ENCODE results near the gene GABARAP.

The GABARAP gene

DNA sequence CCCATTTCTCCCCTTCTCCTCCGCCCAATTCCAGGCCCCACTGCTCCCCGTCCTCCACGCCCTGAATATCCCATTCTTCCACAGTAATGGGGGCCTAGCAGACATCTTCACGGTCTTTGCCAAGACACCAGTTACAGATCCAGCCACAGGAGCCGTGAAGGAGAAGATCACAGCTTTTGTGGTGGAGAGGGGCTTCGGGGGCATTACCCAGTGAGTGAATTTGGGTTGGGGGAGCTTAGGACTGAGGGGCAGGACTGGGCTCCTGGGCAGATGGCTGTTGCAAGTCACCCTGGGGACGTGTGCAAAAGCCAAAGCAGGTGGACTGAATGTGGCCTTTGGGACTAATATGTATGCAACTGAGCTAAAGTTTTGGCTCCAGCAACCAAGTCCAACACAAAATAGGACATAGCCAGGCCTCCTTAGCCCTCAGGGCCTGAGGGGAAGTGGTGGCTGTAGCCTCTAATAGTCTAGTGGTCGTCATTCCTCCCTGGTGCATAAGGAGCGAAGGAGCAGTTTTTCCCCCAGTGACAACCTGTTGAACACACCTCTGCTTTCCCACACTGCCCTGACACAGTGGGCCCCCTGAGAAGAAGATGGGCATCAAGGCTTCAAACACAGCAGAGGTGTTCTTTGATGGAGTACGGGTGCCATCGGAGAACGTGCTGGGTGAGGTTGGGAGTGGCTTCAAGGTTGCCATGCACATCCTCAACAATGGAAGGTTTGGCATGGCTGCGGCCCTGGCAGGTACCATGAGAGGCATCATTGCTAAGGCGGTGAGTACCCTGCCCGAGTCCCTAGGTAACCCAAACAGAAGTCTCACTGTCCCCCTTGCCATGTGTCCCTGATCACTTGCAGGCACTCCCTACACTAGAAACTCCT, 19.9 kb downstream of the GABARAP start:
- Histone ChIP-seq H3K4me1 (ENCODE audit: control insufficient read depth, insufficient read depth, low read length, poor library complexity, severe bottlenecking) (peaks cover 23% of the 10 kb centered on the region), H3K27ac (ENCODE audit: insufficient read depth, low read length, poor library complexity, severe bottlenecking) (no peak overlapping the region), H3K27me3 (replicated peaks; ENCODE audit: control insufficient read depth, insufficient read depth, low read length, poor library complexity, severe bottlenecking) (no peaks in the 10 kb centered on the region), H3K4me3 (ENCODE audit: insufficient read depth, low read depth, low read length, poor library complexity, severe bottlenecking) (no peak overlapping the region), H3K36me3 (ENCODE audit: control insufficient read depth, insufficient read depth, low read length) (peaks cover 47% of the 10 kb centered on the region), H3K9me3 (ENCODE audit: control insufficient read depth, low read length) (no peaks in the 10 kb centered on the region)
- DNase-seq, result no peak

DNA sequence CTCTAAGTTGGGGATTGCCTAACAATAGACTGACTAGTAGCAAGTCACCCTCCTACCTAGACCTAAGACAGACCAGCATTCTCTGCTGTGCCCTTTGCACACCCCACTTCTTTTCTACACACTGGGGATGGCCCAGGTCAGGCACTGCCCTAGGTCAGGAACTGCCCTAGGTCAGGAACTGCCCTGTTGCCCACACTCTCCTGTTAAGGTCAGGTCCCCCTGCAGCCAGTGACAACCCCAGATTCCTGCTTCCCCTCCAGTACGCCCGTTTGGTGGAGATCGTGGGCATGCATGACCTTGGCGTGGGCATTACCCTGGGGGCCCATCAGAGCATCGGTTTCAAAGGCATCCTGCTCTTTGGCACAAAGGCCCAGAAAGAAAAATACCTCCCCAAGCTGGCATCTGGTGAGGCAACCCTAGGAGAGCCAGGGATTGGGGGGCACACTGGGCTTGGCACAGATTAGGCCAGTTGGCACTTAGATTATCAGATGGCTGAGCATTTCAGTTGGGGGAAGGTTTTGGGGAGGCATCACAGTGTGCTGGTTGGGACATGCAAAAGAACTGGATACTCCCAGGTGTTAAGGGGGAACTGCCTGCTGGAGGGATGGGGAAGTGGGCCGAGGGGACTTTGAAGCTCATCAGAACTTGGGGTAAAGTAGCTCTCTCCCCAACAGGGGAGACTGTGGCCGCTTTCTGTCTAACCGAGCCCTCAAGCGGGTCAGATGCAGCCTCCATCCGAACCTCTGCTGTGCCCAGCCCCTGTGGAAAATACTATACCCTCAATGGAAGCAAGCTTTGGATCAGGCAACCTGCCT, 20.8 kb downstream of the GABARAP start:
- DNase-seq, result no peak
- Histone ChIP-seq H3K4me3 (ENCODE audit: insufficient read depth, low read depth, low read length, poor library complexity, severe bottlenecking) (no peak overlapping the region), H3K27ac (ENCODE audit: insufficient read depth, low read length, poor library complexity, severe bottlenecking) (peak overlapping the region; percentile 83), H3K9me3 (ENCODE audit: control insufficient read depth, low read length) (no peaks in the 10 kb centered on the region), H3K27me3 (replicated peaks; ENCODE audit: control insufficient read depth, insufficient read depth, low read length, poor library complexity, severe bottlenecking) (no peaks in the 10 kb centered on the region), H3K36me3 (ENCODE audit: control insufficient read depth, insufficient read depth, low read length) (peaks cover 40% of the 10 kb centered on the region), H3K4me1 (ENCODE audit: control insufficient read depth, insufficient read depth, low read length, poor library complexity, severe bottlenecking) (peaks cover 28% of the 10 kb centered on the region)

DNA sequence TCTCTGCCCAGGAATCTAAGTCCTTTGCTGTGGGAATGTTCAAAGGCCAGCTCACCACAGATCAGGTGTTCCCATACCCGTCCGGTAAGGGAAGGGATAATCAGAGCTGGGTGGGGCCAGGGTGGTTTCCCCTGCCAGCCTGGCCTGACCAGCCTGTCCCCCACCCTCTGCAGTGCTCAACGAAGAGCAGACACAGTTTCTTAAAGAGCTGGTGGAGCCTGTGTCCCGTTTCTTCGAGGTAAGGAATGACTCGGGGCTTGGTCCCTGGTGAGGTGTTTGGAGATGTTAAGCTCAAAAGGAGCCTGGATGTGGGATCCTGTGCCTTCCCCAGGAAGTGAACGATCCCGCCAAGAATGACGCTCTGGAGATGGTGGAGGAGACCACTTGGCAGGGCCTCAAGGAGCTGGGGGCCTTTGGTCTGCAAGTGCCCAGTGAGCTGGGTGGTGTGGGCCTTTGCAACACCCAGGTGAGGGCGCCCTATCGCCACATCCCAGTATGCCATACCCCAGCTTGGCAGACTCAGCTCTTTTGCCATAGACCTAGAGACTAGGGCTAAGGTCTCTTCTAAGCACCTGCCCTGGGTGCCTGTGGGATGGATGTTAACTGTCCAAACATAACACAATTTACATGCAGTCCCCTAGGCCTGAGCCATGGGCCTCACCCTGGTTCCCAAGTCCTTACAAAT, 21.5 kb downstream of the GABARAP start:
- peaks cover 35% of the 10 kb centered on the region for H3K36me3 ChIP-seq (ENCODE audit: control insufficient read depth, insufficient read depth, low read length)
- peaks cover 28% of the 10 kb centered on the region for H3K4me1 ChIP-seq (ENCODE audit: control insufficient read depth, insufficient read depth, low read length, poor library complexity, severe bottlenecking)
- H3K4me3 ChIP-seq (ENCODE audit: insufficient read depth, low read depth, low read length, poor library complexity, severe bottlenecking), result peak overlapping the region; percentile 91
- peak overlapping the region; percentile 83 for H3K27ac ChIP-seq (ENCODE audit: insufficient read depth, low read length, poor library complexity, severe bottlenecking)
- DNase-seq, result peak; percentile 21 to 38 (median 25)
- H3K9me3 ChIP-seq (ENCODE audit: control insufficient read depth, low read length), result no peaks in the 10 kb centered on the region
- H3K27me3 ChIP-seq (replicated peaks; ENCODE audit: control insufficient read depth, insufficient read depth, low read length, poor library complexity, severe bottlenecking), result no peaks in the 10 kb centered on the region

DNA sequence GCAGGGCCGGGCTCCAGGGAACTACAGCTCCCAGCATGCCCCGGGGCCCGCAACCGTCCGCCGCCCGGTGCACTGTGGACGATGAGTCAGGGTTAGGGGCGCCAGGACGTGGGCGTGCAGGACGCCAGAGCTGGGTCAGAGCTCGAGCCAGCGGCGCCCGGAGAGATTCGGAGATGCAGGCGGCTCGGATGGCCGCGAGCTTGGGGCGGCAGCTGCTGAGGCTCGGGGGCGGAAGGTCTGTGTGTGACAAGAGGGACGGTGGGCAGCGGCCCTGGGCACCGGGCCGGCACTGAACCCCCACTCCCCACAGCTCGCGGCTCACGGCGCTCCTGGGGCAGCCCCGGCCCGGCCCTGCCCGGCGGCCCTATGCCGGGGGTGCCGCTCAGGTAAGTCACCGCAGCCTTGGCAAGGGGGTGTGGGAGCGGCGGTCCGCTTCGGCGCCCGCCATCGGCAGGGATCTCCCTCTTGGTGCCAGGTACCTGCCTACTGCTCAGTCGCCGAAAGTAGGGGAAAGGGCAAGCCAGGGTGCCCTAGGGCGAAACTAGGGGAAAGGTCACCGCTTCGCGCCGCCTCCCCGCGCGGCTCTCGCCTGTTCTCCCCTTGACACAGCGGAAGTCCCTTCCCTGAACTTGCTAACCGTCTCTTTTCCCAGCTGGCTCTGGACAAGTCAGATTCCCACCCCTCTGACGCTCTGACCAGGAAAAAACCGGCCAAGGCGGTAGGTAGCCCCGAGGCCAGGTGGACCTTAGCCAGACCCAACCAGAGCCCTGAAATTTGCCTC, 22.2 kb downstream of the GABARAP start, which contains the start of the genes ACADVL and DLG4:
Gene ACADVL (plus strand): TSS at position 127 of the 781 bp plus-strand sequence. CDS start 47 bp downstream, at position 174.
Gene DLG4 (minus strand): TSS at position 25 of the 781 bp plus-strand sequence.
- Histone ChIP-seq H3K36me3 (ENCODE audit: control insufficient read depth, insufficient read depth, low read length) (peaks cover 27% of the 10 kb centered on the region), H3K27ac (ENCODE audit: insufficient read depth, low read length, poor library complexity, severe bottlenecking) (peak within 1 kb of the TSS; percentile 83), H3K27me3 (replicated peaks; ENCODE audit: control insufficient read depth, insufficient read depth, low read length, poor library complexity, severe bottlenecking) (no peaks in the 10 kb centered on the region), H3K4me3 (ENCODE audit: insufficient read depth, low read depth, low read length, poor library complexity, severe bottlenecking) (peak within 1 kb of the TSS; percentile 91), H3K9me3 (ENCODE audit: control insufficient read depth, low read length) (no peaks in the 10 kb centered on the region), H3K4me1 (ENCODE audit: control insufficient read depth, insufficient read depth, low read length, poor library complexity, severe bottlenecking) (peaks cover 33% of the 10 kb centered on the region)
- DNase-seq, result peak; percentile 61 to 67 (median 63)

DNA sequence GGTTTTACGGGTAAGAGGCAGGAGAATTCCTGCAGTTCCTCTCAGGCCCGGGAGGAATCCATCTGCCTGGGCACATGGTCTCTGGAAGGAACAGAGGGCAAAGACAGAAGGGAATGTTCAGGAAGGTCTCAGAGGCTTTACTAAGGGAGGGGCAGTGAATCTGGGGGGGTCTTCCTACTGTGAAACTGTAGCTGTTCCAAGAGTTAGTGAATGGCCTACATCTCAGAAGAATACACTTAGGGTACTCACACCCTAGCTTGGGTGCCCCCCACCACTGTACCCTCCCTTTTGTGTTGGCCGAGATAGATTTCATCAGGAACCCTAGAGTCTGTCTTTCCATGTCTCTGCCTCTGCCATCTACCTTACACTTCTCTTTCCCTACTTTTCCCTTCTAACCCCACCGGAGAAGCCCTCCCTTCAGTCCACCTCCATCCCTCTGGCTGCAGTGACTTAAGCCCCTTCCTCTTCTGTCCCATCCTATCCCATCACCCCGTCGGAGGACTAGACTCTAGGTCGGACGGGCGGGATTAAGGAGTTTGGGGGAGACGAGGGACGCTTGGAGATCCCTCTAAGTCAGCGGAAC, 22.9 kb downstream of the GABARAP start:
- Histone ChIP-seq H3K36me3 (ENCODE audit: control insufficient read depth, insufficient read depth, low read length) (peaks cover 22% of the 10 kb centered on the region), H3K4me1 (ENCODE audit: control insufficient read depth, insufficient read depth, low read length, poor library complexity, severe bottlenecking) (peaks cover 37% of the 10 kb centered on the region), H3K27me3 (replicated peaks; ENCODE audit: control insufficient read depth, insufficient read depth, low read length, poor library complexity, severe bottlenecking) (no peaks in the 10 kb centered on the region), H3K27ac (ENCODE audit: insufficient read depth, low read length, poor library complexity, severe bottlenecking) (peak overlapping the region; percentile 83), H3K4me3 (ENCODE audit: insufficient read depth, low read depth, low read length, poor library complexity, severe bottlenecking) (peak overlapping the region; percentile 91), H3K9me3 (ENCODE audit: control insufficient read depth, low read length) (no peaks in the 10 kb centered on the region)
- DNase-seq, result no peak

DNA sequence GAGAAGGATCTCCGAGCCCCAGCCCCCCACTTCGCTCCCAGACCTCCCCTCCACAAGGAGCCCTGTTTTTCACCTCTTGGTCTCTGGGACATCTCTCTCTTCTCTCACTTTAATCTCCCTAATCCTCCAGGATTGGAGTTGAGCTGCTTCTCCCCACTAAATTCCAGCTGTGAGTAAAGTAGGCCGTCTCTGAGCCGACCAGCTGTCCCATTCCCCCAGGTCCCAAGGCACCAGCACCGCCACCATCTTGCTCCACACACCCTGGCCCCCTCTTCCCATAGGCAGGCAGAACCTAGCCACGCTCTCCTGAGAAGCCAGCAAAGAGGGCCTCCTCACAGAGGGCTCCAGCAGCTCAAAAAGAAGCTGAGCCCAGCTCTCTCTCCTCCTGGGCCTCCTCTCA, 23.5 kb downstream of the GABARAP start:
- Histone ChIP-seq H3K27ac (ENCODE audit: insufficient read depth, low read length, poor library complexity, severe bottlenecking) (no peak overlapping the region), H3K27me3 (replicated peaks; ENCODE audit: control insufficient read depth, insufficient read depth, low read length, poor library complexity, severe bottlenecking) (no peaks in the 10 kb centered on the region), H3K9me3 (ENCODE audit: control insufficient read depth, low read length) (no peaks in the 10 kb centered on the region), H3K4me1 (ENCODE audit: control insufficient read depth, insufficient read depth, low read length, poor library complexity, severe bottlenecking) (peaks cover 37% of the 10 kb centered on the region), H3K36me3 (ENCODE audit: control insufficient read depth, insufficient read depth, low read length) (peaks cover 17% of the 10 kb centered on the region), H3K4me3 (ENCODE audit: insufficient read depth, low read depth, low read length, poor library complexity, severe bottlenecking) (no peak overlapping the region)
- no peak for DNase-seq

DNA sequence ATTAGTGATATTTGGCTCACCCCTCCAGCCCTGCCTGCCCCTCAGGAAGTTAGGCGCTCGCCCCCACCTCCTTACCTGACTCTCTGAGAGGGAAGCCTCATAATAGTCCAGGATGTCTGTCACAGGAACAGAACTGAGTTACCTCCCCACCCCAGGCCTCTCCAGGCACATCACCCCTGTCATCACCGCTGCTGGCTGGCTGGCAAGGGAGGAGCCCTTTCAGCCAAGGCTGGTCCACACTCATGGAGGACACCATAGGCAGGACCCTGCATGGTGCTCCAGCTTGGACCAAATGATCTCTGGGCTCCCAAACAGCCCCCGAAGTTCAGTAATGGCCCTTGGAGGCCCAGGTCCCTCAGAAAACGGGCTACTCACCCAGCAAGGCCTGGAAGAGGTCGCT, 24.1 kb downstream of the GABARAP start:
- Histone ChIP-seq H3K9me3 (ENCODE audit: control insufficient read depth, low read length) (no peaks in the 10 kb centered on the region), H3K27me3 (replicated peaks; ENCODE audit: control insufficient read depth, insufficient read depth, low read length, poor library complexity, severe bottlenecking) (no peaks in the 10 kb centered on the region), H3K27ac (ENCODE audit: insufficient read depth, low read length, poor library complexity, severe bottlenecking) (peak overlapping the region; percentile 55), H3K4me1 (ENCODE audit: control insufficient read depth, insufficient read depth, low read length, poor library complexity, severe bottlenecking) (peaks cover 37% of the 10 kb centered on the region), H3K36me3 (ENCODE audit: control insufficient read depth, insufficient read depth, low read length) (peaks cover 11% of the 10 kb centered on the region), H3K4me3 (ENCODE audit: insufficient read depth, low read depth, low read length, poor library complexity, severe bottlenecking) (no peak overlapping the region)
- no peak for DNase-seq

DNA sequence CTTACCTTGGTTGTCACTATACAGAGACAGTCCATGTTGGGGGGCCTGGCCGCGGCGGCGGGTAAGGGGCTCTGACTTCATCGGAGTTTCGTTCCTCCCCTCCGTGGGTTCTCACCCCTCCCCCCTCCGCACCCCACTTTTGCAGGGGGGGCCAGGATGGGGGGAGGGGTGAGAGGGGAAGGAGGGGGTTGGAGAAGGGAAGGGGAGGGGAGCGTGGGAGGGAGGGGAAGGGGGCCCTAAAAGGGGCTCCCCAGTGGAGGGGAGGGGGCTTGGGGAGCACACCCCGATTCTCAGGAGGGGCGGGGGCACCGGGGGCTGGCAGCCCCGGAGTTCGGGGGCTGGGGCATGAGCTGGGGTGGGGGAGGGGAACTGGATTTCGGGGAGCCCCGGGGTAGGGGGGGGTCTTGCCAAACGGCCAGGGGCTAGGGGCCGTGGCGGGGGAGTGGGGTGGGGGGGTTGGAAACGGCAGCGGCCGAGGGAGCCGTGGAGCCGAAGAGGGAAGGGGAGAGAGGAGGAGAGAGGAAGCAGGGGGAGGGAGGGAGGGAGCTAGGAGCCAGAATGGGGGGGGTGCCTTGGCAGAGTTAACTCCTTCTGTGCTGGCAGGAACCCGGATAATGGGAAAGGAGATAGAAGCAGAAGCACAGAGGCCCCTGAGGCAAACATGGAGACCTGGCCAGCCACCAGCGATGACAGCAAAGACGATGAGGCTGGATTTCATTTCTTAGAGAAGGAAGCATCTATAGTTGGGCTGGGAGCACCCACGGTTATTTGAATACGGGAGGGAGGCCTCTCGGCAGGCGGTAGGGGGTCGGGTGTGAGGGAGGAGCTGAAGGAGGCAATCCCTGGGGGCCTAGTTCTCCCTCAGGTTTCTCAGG, 24.9 kb downstream of the GABARAP start:
- Histone ChIP-seq H3K4me3 (ENCODE audit: insufficient read depth, low read depth, low read length, poor library complexity, severe bottlenecking) (no peak overlapping the region), H3K36me3 (ENCODE audit: control insufficient read depth, insufficient read depth, low read length) (peaks cover 5% of the 10 kb centered on the region), H3K27ac (ENCODE audit: insufficient read depth, low read length, poor library complexity, severe bottlenecking) (peak overlapping the region; percentile 55), H3K4me1 (ENCODE audit: control insufficient read depth, insufficient read depth, low read length, poor library complexity, severe bottlenecking) (peaks cover 37% of the 10 kb centered on the region), H3K9me3 (ENCODE audit: control insufficient read depth, low read length) (no peaks in the 10 kb centered on the region), H3K27me3 (replicated peaks; ENCODE audit: control insufficient read depth, insufficient read depth, low read length, poor library complexity, severe bottlenecking) (no peaks in the 10 kb centered on the region)
- no peak for DNase-seq

Measured in effector memory CD4-positive, alpha-beta T cell (primary cell).